ENCODE measurements around the gene CRB3.

- TF ChIP-seq SUZ12 (IDR thresholded peaks at IDR 0.05; ENCODE audit: extremely low read depth, insufficient read depth, insufficient read length): no peak
- no peak for TF ChIP-seq ZNF274 (IDR thresholded peaks at IDR 0.05; ENCODE audit: low read depth, low read length)
- no peak for TF ChIP-seq YY1 (IDR thresholded peaks at IDR 0.05; ENCODE audit: insufficient read depth, insufficient read length)
Observed at GRCh38 chr19:6466526-6467248, 2.6 kb downstream of the CRB3 start.
